Measurements from ENCODE around the gene ZBTB6. TPM values are rescaled to one million over a fixed set of nuclear protein-coding genes. Genes with fewer than 3 reads are reported as not detected.

The ZBTB6 gene
- total and polyA plus RNA-seq, 2 of the 8 experiments (the other 6 are each of a cell fraction or from before 2014, with no cell fraction given): 2.0 to 10.0 TPM

GRCh38 chr9:122860319-122861142 is 52.6 kb downstream of the ZBTB6 start:
- no peak overlapping the region for H4K91ac ChIP-seq (replicated peaks; ENCODE audit: insufficient read length, low read length)
- H3K36me3 ChIP-seq (ENCODE audit: control insufficient read depth in 2 of 4, insufficient read depth in 4 of 4, low read length in 3 of 4): peaks cover 12 to 69% (median 40%) of the 10 kb centered on the region in 4 experiments
- H2BK12ac ChIP-seq (ENCODE audit: low read depth, low read length): no peak overlapping the region
- ChIA-PET POLR2A (ENCODE audit: partially characterized antibody) (interaction anchor here (1.1 to 1.5 kb wide), 2 partner anchors 11 to 38 kb away, joined by 3 read pairs; no protein-coding TSS in a partner anchor), CTCF (ENCODE audit: partially characterized antibody) (interaction anchor here (0.6 to 2.4 kb wide), 2 partner anchors 25 to 221 kb away, joined by 3 to 9 read pairs; no protein-coding TSS in a partner anchor)
- no peaks in the 10 kb centered on the region for H3K27me3 ChIP-seq (replicated peaks in 1 of 4; ENCODE audit: control insufficient read depth in 3 of 4, extremely low read depth in 1 of 4, insufficient read depth in 3 of 4, low read length in 3 of 4)
- no peak overlapping the region for H3K4me3 ChIP-seq (ENCODE audit: extremely low read depth in 1 of 4, insufficient read depth in 2 of 4, low read depth in 3 of 4, low read length in 4 of 4)
- no peak overlapping the region for H2AK5ac ChIP-seq (ENCODE audit: low read depth, low read length)
- no peak overlapping the region for H3K27ac ChIP-seq (ENCODE audit: low read depth, low read length)
- no peak overlapping the region for H2BK20ac ChIP-seq (ENCODE audit: low read length)
- H2AFZ ChIP-seq (ENCODE audit: low read length): no peak overlapping the region
- H4K8ac ChIP-seq (ENCODE audit: extremely low read depth, insufficient read depth, low read length): peak overlapping the region; percentile 21; the same call in 1 of the 2 replicates
- no peak overlapping the region for H2BK5ac ChIP-seq (ENCODE audit: low read depth, low read length)
- FAIRE-seq (no peak), DNase-seq (ENCODE audit: low read depth in 1 of 2, low spot score in 2 of 2) (no peak)
- no peak overlapping the region for H2BK15ac ChIP-seq (ENCODE audit: low read length)
- no peak overlapping the region for H3K14ac ChIP-seq (ENCODE audit: insufficient read length)
- H3K9ac ChIP-seq (replicated peaks in 1 of 4; ENCODE audit: extremely low read depth in 1 of 4, low read depth in 3 of 4, low read length in 3 of 4): no peak overlapping the region
- no peak overlapping the region for H4K5ac ChIP-seq (ENCODE audit: insufficient read length, low read depth, low read length)
- H3K4me2 ChIP-seq (ENCODE audit: insufficient read depth in 1 of 2, low read depth in 2 of 2, low read length in 2 of 2): no peak overlapping the region
- H3K23ac ChIP-seq (ENCODE audit: insufficient read length): no peak overlapping the region
- no peaks in the 10 kb centered on the region for H3K79me1 ChIP-seq (ENCODE audit: low read depth, low read length)
- H4K20me1 ChIP-seq (replicated peaks in 1 of 2; ENCODE audit: control insufficient read depth in 1 of 2, insufficient read depth in 2 of 2, low read length in 2 of 2): peaks cover 0 to 3% of the 10 kb centered on the region in 2 experiments
- no peak overlapping the region for H2BK120ac ChIP-seq (replicated peaks; ENCODE audit: low read depth, low read length)
- no peaks in the 10 kb centered on the region for H3K4me1 ChIP-seq (replicated peaks in 1 of 4; ENCODE audit: control insufficient read depth in 3 of 4, insufficient read depth in 4 of 4, low read length in 3 of 4)
- no peaks in the 10 kb centered on the region for H3K23me2 ChIP-seq (ENCODE audit: low read depth, low read length)
- WGBS, 2 experiments (ENCODE audit: extremely low coverage in 1 of 2, insufficient coverage in 1 of 2, insufficient read length in 1 of 2, insufficient replicate concordance in 2 of 2, low coverage in 1 of 2, low lambda C conversion rate in 2 of 2, missing lambda C conversion rate in 1 of 2): 94% methylated on average over 7 of the region's 8 CpGs; no CpG with 5 or more reads in 1 of the 2 experiments
- no peak overlapping the region for H3K56ac ChIP-seq (replicated peaks; ENCODE audit: insufficient read length, low read depth, low read length)
- H3K9me3 ChIP-seq (ENCODE audit: insufficient read depth in 2 of 2, low read depth in 1 of 2, low read length in 1 of 2): no peaks in the 10 kb centered on the region
- H3K18ac ChIP-seq (ENCODE audit: extremely low read depth, low read length): no peak overlapping the region
- no peak overlapping the region for H3K4ac ChIP-seq (replicated peaks; ENCODE audit: insufficient read length, low read depth, low read length)
- no peaks in the 10 kb centered on the region for H3K79me2 ChIP-seq (ENCODE audit: control insufficient read depth in 1 of 2, insufficient read depth in 2 of 2, low read length in 2 of 2)
- TF ChIP-seq SUZ12 (IDR thresholded peaks at IDR 0.05; ENCODE audit: low read length) (no peak), KDM4A (IDR thresholded peaks at IDR 0.05; ENCODE audit: low read depth, low read length, severe bottlenecking) (no peak), JUND (IDR thresholded peaks at IDR 0.05; ENCODE audit: low read length) (no peak), ATF2 (IDR thresholded peaks at IDR 0.05; ENCODE audit: low read length) (no peak), SP2 (IDR thresholded peaks at IDR 0.05; ENCODE audit: low read length) (no peak), SRF (IDR thresholded peaks at IDR 0.05; ENCODE audit: low read depth, low read length) (no peak), SIX5 (IDR thresholded peaks at IDR 0.05; ENCODE audit: low read depth, low read length) (no peak), ASH2L (IDR thresholded peaks at IDR 0.05; ENCODE audit: low read length) (no peak), JUN (IDR thresholded peaks at IDR 0.05; ENCODE audit: low read depth, low read length) (no peak), TBP (IDR thresholded peaks at IDR 0.05; ENCODE audit: low read depth, low read length) (no peak), ATF3 (IDR thresholded peaks at IDR 0.05; ENCODE audit: insufficient read depth, low read depth, low read length) (no peak)

All from H1 (cell line).